Measurements from ENCODE around the gene MUC5B. TPM values are rescaled to one million over a fixed set of nuclear protein-coding genes. Genes with fewer than 3 reads are reported as not detected.

Gene MUC5B
- total RNA-seq, 1 experiment from 2014 or later, result 1.6 TPM

DNA sequence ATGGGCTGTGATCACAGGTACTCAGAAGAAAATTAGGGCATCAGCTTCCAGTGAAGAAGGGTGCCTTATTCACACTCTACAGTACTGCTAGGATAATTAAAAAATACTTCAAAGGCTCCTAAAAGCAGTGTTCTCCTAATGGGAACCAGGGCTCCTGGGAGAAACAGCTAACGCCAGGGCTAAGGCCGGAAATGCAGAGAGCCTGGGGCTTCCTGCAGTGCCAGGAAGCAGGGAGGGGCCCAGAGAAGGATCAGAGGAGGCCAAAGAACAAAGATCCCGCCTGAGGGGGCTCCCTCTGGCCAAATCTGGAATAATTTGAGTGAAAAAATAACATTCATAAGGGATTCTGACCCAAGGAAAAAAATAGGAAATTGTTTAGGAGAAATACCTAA is 59.1 kb downstream of the MUC5B start (continued):
- TF ChIP-seq, protein P1, sequence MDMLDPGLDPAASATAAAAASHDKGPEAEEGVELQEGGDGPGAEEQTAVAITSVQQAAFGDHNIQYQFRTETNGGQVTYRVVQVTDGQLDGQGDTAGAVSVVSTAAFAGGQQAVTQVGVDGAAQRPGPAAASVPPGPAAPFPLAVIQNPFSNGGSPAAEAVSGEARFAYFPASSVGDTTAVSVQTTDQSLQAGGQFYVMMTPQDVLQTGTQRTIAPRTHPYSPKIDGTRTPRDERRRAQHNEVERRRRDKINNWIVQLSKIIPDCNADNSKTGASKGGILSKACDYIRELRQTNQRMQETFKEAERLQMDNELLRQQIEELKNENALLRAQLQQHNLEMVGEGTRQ (CRISPR knock-in tag; IDR thresholded peaks at IDR 0.05), result no peak

DNA sequence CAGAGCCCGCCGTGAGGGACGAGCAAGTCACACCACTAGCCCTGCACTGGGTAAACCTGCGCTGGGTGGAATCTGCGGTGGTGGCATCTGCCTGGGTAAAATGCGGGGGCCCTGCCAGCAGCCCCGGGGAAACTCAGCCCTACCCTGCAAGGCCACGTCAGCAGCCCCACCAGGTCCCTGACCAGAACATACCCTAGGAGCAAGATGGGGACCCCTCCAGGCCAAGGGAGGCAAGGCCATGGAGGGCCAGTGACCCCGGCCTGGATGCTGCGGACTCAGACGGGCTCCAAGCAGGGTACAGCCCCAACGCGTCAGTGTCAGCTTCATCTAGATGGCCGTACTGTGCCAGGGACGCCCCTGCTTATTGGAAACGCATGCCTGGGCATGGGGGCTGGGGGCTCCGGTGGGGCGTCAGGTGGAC is 60.2 kb downstream of the MUC5B start:
- CTCF ChIA-PET, result no interaction called here
- Mint-ChIP-seq H3K27ac (no peak overlapping the region), H3K36me3 (peaks cover 20% of the 10 kb centered on the region), H3K27me3 (ENCODE audit: low read depth) (no peaks in the 10 kb centered on the region), H3K4me3 (no peak overlapping the region), H3K9me3 (no peaks in the 10 kb centered on the region; the same call in 1 of the 2 replicates), H3K4me1 (peaks cover 5% of the 10 kb centered on the region)
- TF ChIP-seq, protein P2, sequence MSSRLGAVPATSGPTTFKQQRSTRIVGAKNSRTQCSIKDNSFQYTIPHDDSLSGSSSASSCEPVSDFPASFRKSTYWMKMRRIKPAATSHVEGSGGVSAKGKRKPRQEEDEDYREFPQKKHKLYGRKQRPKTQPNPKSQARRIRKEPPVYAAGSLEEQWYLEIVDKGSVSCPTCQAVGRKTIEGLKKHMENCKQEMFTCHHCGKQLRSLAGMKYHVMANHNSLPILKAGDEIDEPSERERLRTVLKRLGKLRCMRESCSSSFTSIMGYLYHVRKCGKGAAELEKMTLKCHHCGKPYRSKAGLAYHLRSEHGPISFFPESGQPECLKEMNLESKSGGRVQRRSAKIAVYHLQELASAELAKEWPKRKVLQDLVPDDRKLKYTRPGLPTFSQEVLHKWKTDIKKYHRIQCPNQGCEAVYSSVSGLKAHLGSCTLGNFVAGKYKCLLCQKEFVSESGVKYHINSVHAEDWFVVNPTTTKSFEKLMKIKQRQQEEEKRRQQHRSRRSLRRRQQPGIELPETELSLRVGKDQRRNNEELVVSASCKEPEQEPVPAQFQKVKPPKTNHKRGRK (CRISPR knock-in tag; IDR thresholded peaks at IDR 0.05; ENCODE audit: borderline replicate concordance), result no peak
- no peak for TF ChIP-seq MYBL2 (CRISPR knock-in tag; IDR thresholded peaks at IDR 0.05)
- no peak for TF ChIP-seq ZNF671 (CRISPR knock-in tag; IDR thresholded peaks at IDR 0.05)
- no peak for TF ChIP-seq JUN (CRISPR knock-in tag; IDR thresholded peaks at IDR 0.05)
- no peak for TF ChIP-seq EMX1 (CRISPR knock-in tag; IDR thresholded peaks at IDR 0.05)
- no peak for TF ChIP-seq RELA (CRISPR knock-in tag; IDR thresholded peaks at IDR 0.05; ENCODE audit: borderline replicate concordance)
- TF ChIP-seq, protein P3, sequence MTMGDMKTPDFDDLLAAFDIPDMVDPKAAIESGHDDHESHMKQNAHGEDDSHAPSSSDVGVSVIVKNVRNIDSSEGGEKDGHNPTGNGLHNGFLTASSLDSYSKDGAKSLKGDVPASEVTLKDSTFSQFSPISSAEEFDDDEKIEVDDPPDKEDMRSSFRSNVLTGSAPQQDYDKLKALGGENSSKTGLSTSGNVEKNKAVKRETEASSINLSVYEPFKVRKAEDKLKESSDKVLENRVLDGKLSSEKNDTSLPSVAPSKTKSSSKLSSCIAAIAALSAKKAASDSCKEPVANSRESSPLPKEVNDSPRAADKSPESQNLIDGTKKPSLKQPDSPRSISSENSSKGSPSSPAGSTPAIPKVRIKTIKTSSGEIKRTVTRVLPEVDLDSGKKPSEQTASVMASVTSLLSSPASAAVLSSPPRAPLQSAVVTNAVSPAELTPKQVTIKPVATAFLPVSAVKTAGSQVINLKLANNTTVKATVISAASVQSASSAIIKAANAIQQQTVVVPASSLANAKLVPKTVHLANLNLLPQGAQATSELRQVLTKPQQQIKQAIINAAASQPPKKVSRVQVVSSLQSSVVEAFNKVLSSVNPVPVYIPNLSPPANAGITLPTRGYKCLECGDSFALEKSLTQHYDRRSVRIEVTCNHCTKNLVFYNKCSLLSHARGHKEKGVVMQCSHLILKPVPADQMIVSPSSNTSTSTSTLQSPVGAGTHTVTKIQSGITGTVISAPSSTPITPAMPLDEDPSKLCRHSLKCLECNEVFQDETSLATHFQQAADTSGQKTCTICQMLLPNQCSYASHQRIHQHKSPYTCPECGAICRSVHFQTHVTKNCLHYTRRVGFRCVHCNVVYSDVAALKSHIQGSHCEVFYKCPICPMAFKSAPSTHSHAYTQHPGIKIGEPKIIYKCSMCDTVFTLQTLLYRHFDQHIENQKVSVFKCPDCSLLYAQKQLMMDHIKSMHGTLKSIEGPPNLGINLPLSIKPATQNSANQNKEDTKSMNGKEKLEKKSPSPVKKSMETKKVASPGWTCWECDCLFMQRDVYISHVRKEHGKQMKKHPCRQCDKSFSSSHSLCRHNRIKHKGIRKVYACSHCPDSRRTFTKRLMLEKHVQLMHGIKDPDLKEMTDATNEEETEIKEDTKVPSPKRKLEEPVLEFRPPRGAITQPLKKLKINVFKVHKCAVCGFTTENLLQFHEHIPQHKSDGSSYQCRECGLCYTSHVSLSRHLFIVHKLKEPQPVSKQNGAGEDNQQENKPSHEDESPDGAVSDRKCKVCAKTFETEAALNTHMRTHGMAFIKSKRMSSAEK (CRISPR knock-in tag; IDR thresholded peaks at IDR 0.05; ENCODE audit: borderline replicate concordance), result no peak
- TF ChIP-seq, protein P4, sequence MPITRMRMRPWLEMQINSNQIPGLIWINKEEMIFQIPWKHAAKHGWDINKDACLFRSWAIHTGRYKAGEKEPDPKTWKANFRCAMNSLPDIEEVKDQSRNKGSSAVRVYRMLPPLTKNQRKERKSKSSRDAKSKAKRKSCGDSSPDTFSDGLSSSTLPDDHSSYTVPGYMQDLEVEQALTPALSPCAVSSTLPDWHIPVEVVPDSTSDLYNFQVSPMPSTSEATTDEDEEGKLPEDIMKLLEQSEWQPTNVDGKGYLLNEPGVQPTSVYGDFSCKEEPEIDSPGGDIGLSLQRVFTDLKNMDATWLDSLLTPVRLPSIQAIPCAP (CRISPR knock-in tag; IDR thresholded peaks at IDR 0.05), result no peak
- TF ChIP-seq IRF2 (CRISPR knock-in tag; IDR thresholded peaks at IDR 0.05; ENCODE audit: borderline replicate concordance, low read depth), result no peak
- TF ChIP-seq HMGA2 (CRISPR knock-in tag; IDR thresholded peaks at IDR 0.05), result no peak
- TF ChIP-seq, protein P5, sequence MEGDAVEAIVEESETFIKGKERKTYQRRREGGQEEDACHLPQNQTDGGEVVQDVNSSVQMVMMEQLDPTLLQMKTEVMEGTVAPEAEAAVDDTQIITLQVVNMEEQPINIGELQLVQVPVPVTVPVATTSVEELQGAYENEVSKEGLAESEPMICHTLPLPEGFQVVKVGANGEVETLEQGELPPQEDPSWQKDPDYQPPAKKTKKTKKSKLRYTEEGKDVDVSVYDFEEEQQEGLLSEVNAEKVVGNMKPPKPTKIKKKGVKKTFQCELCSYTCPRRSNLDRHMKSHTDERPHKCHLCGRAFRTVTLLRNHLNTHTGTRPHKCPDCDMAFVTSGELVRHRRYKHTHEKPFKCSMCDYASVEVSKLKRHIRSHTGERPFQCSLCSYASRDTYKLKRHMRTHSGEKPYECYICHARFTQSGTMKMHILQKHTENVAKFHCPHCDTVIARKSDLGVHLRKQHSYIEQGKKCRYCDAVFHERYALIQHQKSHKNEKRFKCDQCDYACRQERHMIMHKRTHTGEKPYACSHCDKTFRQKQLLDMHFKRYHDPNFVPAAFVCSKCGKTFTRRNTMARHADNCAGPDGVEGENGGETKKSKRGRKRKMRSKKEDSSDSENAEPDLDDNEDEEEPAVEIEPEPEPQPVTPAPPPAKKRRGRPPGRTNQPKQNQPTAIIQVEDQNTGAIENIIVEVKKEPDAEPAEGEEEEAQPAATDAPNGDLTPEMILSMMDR (IDR thresholded peaks at IDR 0.05), result no peak
- POLR2A ChIA-PET, result no interaction called here
- no peak for DNase-seq (ENCODE audit: low spot score)
- ATAC-seq, result peak; percentile 50

DNA sequence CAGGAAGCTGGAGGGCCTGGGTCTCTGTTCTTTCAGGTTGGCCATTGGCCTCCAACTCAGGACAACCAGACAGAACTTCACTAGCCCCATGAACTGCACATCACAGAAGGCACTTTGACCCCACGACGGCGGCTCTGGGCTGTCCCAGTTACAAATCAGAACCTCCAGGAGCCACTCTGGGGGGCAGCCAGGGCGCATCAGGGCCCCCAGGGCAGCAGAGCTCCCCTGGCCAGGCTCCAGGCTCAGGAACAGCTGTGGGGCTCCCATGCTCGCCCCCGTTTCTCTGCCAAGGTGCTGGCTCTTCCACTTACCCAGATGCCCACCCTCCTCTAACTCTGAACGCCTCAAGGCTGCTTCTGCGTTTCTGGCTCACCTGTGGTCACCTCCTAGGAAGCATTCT is 61.0 kb downstream of the MUC5B start:
- Mint-ChIP-seq H3K4me1 (peaks cover 5% of the 10 kb centered on the region), H3K27ac (no peak overlapping the region), H3K9me3 (no peaks in the 10 kb centered on the region; the same call in 1 of the 2 replicates), H3K36me3 (peaks cover 20% of the 10 kb centered on the region), H3K4me3 (no peak overlapping the region), H3K27me3 (ENCODE audit: low read depth) (no peaks in the 10 kb centered on the region)
- no peak for DNase-seq (ENCODE audit: low spot score)
- no peak for ATAC-seq
- ChIA-PET CTCF (no interaction called here), POLR2A (no interaction called here)
- TF ChIP-seq, protein P6, sequence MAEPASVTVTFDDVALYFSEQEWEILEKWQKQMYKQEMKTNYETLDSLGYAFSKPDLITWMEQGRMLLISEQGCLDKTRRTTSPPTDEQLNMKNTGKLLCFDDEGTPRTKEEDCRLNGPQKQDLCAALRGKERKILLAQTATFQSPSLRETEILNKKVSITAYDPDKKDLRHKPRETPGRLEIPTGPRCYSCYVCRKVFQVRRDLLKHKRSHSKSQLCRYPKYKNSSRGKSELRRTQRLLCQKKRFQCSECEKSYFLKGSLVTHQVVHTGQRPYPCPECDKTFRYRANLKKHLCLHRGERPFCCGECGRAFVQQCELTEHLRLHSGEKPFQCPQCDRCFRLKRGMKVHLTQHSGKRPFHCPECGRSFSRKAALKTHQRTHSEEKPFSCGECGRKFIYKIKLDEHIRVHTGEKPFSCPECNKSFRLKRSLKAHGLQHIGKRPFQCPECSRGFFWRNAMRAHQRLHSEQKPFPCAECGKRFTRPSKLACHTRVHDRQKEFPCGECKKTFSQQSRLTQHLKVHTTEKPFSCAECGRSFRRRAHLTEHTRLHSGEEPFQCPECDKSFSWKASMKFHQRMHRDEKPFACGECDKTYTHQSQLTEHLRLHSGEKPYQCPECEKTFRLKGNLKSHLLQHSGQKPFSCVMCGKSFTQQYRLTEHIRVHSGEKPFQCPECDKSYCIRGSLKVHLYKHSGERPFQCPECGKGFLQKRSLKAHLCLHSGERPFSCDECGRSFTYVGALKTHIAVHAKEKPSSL (CRISPR knock-in tag; conservative IDR thresholded peaks at IDR 0.05), result no peak
- TF ChIP-seq, protein P7, sequence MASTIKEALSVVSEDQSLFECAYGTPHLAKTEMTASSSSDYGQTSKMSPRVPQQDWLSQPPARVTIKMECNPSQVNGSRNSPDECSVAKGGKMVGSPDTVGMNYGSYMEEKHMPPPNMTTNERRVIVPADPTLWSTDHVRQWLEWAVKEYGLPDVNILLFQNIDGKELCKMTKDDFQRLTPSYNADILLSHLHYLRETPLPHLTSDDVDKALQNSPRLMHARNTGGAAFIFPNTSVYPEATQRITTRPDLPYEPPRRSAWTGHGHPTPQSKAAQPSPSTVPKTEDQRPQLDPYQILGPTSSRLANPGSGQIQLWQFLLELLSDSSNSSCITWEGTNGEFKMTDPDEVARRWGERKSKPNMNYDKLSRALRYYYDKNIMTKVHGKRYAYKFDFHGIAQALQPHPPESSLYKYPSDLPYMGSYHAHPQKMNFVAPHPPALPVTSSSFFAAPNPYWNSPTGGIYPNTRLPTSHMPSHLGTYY (CRISPR knock-in tag; IDR thresholded peaks at IDR 0.05), result no peak
- TF ChIP-seq, protein P8, sequence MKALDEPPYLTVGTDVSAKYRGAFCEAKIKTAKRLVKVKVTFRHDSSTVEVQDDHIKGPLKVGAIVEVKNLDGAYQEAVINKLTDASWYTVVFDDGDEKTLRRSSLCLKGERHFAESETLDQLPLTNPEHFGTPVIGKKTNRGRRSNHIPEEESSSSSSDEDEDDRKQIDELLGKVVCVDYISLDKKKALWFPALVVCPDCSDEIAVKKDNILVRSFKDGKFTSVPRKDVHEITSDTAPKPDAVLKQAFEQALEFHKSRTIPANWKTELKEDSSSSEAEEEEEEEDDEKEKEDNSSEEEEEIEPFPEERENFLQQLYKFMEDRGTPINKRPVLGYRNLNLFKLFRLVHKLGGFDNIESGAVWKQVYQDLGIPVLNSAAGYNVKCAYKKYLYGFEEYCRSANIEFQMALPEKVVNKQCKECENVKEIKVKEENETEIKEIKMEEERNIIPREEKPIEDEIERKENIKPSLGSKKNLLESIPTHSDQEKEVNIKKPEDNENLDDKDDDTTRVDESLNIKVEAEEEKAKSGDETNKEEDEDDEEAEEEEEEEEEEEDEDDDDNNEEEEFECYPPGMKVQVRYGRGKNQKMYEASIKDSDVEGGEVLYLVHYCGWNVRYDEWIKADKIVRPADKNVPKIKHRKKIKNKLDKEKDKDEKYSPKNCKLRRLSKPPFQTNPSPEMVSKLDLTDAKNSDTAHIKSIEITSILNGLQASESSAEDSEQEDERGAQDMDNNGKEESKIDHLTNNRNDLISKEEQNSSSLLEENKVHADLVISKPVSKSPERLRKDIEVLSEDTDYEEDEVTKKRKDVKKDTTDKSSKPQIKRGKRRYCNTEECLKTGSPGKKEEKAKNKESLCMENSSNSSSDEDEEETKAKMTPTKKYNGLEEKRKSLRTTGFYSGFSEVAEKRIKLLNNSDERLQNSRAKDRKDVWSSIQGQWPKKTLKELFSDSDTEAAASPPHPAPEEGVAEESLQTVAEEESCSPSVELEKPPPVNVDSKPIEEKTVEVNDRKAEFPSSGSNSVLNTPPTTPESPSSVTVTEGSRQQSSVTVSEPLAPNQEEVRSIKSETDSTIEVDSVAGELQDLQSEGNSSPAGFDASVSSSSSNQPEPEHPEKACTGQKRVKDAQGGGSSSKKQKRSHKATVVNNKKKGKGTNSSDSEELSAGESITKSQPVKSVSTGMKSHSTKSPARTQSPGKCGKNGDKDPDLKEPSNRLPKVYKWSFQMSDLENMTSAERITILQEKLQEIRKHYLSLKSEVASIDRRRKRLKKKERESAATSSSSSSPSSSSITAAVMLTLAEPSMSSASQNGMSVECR (CRISPR knock-in tag; IDR thresholded peaks at IDR 0.05; ENCODE audit: borderline replicate concordance), result no peak

Measured in WTC11 (cell line).